HG03460 (cell line): ENCODE data around the gene MTR.
A peak's percentile ranks its signal among the peaks of the same experiment; 100 is the strongest.

Experiments used
- ATAC-seq: cut with Tn5 transposase; IDR thresholded peaks from one replicate; pipeline ENCODE4 v1.9.1; 2021; ENCODE audit not compliant: unreplicated experiment

MTR gene

GRCh38 chr1:236795035-236795756 is at the start of gene MTR:
Gene MTR, plus strand, starts transcription at chr1:236795292. Its CDS starts 412 bp downstream, at chr1:236795704.
- ATAC-seq, result peak; percentile 98

DNA sequence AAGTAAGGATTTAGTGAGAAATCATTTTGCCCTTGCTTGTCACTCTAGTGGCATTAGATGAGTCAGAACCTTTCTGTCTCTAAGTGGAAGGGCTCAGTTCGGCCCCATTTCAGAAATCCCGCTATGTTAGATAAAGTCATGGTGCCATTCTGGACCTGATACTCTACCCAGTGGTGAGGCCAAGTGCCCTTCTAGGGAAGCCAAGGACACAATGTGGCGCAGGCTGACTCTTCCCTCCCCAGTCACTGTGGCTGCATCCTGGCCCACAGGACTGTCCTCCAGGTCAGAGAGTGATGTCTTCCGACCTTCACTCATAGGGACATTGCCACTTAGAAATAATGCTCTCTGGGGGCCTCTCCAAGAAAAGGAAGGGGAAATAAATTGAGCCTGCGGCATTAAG is 48.3 kb upstream of the MTR start:
- no peak for ATAC-seq

GRCh38 chr1:236747311-236747985 is 47.6 kb upstream of the MTR start:
- ATAC-seq, result no peak

DNA sequence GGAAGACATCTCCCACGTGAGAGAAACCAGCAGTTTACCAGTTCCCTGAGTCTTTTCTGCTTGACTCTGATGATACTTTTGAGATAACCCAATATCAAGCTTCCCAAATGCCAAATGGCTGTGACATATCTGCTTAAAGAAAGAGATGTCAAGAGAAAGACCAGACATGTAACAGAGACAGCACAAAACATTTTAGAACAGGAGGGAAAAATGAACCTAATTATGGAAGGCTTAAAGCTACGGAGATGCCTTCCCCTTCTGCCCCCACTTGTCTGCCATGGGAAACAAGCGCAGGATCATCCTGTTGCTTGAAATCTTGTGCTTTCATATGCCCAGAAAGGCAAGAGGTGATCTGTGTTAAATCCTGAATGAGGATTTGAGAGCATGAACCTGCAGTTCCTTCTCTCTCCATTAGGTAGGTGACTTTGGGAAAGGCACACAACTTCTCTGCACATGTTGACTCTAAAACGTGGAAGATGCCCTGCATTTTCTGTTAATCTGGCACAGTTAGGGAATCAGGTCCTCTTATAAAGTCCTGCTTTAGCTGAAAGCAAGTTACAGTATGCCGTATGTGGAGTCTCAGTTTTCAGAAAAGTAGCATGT is 46.7 kb upstream of the MTR start:
- no peak for ATAC-seq

DNA sequence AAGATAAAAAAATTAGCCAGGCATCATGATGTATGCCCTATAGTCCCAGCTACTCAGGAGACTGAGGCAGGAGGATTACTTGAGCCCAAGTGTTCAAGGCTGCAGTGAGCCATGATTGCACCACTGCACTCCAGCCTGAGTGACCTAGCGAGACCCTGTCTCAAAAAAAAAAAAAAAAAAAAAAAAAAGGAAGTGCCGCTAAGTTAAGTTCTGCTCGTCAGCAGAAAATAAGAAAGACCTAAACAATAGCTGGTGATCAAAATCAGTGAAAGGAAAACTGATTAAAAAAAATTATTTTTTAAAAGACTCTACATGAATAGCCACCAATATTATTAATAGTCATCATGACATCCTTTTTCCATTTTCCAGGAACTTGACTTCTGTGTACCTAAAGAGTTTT is 44.2 kb upstream of the MTR start:
- no peak for ATAC-seq

GRCh38 chr1:236751385-236751784 is 43.7 kb upstream of the MTR start:
- ATAC-seq, result no peak

DNA sequence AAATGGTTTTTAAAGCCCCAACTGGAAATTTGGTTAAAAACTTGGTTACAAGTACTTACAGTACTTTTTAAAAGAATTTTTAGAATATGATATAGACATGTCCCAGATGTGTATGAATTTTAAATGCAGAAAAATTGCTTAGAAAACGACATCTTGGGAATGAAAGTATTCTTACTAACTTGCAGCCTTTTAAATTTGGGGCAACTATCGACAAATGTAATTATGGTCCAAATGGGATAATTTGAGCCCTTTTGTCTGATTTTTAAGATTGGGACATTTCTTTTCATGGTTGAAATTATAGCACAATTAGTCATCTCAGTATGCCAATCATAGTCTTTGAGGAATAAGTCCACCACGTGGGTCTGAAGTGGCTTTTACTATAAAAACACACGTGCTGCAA is 43.2 kb upstream of the MTR start:
- ATAC-seq, result no peak

DNA sequence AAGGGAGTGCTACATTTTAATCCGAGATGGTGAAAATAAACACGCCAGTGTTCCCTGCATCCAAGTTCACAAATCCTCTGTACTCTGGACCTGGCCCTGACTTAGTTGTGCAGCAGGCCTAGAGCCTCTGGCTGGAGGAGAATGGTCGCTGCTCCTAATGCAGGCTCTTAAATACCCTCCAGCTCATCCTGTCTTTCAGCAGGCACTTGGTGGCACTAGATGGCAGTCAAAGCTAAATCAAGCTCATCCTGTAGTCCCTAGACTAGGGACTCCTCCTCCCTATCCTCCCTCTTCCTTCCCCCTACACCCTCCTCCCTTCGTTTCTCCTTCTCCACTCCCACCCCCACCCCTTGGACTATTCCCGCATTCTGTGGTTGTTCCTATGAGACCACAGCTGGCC is 41.6 kb upstream of the MTR start:
- ATAC-seq, result no peak

- ATAC-seq, result no peak
Observed at GRCh38 chr1:236753964-236754363, 41.1 kb upstream of the MTR start.

- no peak for ATAC-seq
Observed at GRCh38 chr1:236754525-236755210, 40.4 kb upstream of the MTR start.

DNA sequence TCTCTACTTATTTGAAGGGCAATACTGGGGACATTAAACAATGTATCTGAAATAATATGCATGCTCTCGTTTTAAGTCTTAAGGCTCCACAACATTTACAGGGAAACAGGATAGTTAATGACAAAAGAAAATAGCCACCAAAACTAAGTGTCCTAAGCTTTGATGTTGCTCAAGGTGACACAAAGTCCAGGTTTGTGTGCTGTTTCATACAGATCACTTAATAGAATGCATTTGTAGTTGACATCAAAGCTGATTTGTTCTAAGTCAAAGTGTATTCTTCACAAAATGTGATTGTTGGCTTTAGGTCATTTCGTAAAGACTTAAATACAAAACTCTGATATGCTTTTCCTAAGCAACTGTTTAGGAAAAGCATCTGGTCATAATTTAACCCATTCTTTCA is 37.5 kb upstream of the MTR start:
- no peak for ATAC-seq

DNA sequence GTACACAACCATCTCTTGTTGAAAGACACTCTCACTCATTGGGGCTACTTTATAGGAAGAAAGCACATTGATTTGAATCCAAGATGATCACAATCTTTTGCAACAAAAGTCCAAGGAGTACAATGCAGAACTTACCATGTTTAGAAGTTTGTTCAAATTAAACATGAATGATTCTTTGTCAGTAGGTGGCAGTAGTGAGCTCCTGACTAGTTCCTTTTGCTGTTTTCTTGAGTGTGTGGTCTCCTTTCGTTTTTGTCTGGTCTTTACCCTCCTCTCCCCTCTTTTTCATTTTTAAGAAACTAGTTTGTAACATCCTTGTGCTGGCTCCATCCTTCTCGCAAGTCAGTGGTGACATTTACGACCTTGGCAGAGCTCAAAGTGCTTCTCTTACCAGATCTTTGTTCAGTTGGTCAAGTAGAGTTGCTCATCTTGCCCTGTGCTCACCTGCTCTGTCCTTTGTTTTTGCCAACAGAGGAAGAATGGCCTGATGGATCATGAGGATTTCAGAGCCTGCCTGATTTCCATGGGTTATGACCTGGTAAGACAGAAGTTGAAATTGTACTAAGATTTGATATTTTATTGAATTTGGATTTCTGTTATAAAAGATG is 35.7 kb upstream of the MTR start:
- no peak for ATAC-seq

GRCh38 chr1:236760480-236760879 is 34.6 kb upstream of the MTR start:
- ATAC-seq, result no peak

- no peak for ATAC-seq
Observed at GRCh38 chr1:236760986-236761385, 34.1 kb upstream of the MTR start.

DNA sequence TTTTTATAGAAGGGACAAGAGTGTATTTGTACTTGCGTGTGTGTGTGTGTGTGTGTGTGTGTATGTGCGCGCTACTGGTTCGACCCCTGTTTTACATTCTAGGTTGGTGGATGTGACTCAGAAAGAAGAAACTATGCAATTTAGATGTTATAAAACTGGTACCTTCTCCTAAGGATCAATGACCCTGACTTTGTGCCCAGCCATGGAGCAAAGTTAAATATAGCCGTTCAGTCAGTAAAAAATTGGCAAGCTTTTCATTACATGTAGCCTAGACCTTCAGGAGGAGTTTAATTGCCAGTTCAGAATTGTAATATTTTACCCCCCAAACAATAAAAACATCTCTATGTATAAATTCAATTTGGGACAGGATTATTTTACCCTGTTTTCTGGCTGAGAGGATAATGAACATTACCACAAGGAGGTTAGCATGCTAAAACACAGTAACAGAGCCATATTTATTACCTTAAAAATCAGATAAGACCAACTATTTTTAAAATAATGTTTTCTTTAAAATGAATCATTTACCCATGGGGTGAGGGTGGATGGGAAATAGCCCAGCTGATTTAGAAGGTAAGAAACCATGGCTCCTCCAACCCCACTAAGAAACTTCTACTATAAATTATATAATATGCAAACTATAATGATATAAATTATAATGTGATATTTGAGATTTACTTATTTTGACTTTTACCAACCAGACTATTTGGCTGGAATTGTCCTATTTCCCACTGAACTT is 33.5 kb upstream of the MTR start:
- no peak for ATAC-seq

DNA sequence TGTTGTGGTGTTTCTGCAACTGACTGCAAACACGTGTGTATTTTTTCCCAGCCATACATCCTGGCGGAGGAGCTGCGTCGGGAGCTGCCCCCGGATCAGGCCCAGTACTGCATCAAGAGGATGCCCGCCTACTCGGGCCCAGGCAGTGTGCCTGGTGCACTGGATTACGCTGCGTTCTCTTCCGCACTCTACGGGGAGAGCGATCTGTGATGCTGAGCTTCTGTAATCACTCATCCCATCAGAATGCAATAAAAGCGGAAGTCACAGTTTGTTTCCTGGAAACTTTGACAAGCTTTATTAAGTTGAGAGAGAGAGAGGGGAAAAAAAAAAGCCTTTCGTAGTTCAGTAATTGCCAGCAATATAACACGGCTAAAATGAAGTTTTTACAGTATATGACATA is 32.7 kb upstream of the MTR start:
- ATAC-seq, result no peak

DNA sequence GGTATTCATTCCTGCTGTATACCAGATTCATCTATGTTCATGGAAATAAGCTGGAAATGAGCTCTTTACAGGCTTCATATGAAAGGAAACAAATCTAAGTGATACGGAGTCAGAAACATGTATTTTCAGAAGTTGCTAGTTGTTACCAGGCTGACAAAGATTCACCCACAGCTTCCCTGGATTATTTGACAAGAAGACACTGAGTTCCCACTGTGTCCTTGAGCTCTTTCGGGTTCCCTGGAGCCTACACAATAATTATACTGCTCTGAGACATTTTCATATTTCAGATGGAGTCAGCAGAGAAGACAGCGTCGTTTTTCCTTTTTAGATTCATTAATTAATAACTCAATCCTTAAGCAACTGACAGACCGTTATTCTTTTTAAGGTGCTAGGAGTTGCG is 29.3 kb upstream of the MTR start:
- no peak for ATAC-seq

- no peak for ATAC-seq
Observed at GRCh38 chr1:236766506-236766905, 28.6 kb upstream of the MTR start.

GRCh38 chr1:236767276-236767675 is 27.8 kb upstream of the MTR start:
- no peak for ATAC-seq

DNA sequence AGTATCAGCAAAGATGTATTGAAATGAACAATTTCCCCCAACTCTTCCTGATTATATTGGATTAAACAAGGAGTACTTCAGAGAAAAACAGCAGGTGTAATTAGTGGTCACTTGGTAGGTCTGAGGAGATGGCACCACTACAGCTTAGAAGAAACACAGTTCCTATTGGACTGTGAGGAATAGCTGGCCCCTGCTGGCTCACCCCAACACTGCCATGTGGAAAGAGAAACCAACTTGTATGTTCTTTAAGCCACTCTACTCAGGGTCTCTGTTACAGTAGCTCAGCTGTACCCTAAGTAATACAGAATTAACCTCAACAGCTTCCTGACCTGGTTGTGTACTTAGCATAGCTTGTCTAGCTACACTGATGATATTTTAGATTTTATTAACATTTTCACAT is 26.5 kb upstream of the MTR start:
- no peak for ATAC-seq

DNA sequence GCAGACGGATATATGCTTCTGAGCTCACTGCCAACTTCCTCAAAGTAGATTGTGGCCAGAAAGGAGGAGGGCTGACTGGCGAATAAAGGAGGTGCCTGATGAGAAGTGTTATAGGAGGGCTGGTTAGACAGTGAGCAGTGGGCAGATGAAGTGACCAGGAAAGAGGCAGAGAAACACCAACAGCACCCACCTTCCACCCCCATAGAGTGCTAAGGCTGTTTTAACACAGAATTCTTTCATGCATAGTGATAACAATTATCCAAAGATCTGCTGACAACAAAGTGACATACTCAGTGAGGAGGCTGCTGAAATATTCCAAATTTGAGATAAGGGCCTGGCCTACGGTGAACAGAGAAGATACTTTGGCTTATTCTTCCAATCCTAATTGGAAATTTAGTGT is 21.2 kb upstream of the MTR start:
- no peak for ATAC-seq
